HG03342 (cell line): Measurements from ENCODE around the gene CHMP4B.
"Not testable (repeated sequence)": the region's sequence is repeated elsewhere in the genome, so short reads cannot be mapped to it uniquely, and the experiment has no call there.

ENCODE experiments used
- ATAC-seq: cut with Tn5 transposase; IDR thresholded peaks from one replicate; pipeline ENCODE4 v1.9.1; 2021; ENCODE audit warnings: mild to moderate bottlenecking, moderate library complexity; ENCODE audit not compliant: unreplicated experiment

Gene CHMP4B

DNA sequence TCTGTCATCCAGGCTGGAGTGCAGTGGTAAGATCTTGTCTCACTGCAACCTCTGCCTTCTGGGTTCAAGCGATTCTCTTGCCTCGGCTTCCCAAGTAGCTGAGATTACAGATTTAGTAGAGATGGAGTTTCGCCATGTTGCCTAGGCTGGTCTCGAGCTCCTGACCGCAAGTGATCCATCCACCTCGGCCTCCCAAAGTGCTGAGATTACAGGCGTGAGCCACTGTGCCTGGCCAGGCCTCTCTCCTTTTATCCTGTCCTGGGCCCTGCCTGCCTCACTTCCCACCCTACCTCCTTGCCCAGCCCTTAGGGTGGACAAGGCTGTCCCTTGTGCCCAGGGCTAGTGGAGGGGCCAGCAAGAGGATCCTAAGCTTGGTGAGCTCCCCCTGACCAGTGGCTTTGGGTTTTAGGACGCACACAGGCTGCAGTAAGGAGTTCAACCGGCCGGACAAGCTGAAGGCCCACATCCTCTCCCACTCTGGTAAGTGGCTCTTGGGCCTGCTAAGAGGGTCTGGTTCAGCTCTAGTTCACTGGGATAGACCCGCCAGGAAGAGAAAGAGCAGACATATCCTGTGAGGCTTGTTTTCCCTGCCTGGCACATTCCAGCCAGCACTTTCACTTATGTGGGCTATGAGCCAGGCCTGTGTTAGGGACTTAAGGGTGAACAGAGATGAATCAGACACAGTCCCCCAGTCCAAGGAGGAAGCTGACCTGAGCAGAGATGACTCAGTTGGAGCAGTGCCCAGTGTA lies 21.9 kb upstream of the CHMP4B start:
- no peak for ATAC-seq

DNA sequence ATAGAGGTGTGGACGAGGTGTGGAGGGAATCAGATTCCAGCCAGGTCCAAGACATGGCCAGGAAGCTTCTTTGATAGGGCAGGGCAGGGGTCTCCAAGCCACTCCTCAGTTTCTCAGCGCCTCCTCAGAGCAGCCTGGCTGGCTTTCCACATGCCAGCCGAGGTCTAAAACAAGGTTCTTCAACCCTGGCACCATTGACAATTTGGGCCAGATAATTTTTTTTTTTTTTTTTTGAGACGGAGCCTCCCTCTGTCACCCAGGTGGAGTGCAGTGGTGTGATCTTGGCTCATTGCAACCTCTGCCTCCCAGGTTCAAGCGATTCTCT lies 21.3 kb upstream of the CHMP4B start:
- no peak for ATAC-seq

DNA sequence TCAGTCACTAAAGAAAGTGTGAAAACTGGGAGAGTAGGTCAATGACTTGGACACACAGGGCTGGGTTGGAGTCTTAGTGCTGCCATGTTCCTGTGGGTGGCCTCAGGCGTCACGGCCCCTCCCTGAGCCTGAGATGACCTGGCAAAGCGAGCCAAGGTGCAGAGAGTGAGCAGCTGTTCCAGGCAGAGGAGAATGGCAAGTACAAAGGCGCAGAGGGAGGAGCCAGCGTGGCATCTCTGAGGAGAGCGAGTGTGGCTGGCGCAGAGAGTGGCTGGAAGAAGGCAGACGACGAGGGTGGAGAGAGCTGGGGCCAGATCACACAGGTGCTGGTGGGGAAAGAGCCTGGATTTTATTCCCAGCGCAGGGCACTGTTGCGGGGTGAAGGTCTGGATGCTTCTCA lies 20.6 kb upstream of the CHMP4B start:
- no peak for ATAC-seq

DNA sequence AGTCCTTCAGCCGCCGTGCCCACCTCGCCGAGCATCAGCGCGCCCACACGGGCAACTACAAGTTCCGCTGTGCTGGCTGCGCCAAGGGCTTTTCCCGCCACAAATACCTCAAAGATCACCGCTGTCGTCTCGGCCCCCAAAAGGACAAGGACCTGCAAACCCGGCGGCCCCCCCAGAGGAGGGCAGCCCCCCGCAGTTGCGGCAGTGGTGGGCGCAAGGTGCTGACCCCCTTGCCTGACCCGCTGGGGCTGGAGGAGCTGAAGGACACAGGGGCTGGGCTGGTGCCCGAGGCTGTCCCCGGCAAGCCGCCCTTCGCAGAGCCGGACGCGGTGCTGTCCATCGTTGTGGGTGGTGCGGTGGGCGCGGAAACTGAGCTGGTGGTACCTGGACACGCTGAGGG lies 20.1 kb upstream of the CHMP4B start:
- no peak for ATAC-seq

DNA sequence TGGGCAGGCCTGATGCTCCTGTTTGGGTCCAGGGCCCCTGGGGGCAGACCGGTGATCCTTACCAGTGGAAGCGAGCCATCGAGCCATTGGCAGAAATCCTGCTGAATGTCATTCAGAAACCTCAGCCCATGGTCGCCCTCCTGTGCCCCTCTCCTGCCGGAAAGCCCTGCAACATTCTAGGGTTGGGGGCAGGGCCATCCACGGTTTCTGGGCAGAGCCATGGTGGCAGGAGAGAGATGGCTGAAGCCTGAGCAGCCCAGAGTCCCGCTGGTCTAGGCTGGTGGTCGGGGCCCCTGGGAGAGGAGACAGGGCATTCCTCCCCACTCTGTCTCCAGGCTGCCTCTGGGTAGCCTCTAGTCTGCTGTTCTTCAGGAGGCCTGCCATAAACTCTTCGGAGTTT lies 19.6 kb upstream of the CHMP4B start:
- ATAC-seq: no peak

DNA sequence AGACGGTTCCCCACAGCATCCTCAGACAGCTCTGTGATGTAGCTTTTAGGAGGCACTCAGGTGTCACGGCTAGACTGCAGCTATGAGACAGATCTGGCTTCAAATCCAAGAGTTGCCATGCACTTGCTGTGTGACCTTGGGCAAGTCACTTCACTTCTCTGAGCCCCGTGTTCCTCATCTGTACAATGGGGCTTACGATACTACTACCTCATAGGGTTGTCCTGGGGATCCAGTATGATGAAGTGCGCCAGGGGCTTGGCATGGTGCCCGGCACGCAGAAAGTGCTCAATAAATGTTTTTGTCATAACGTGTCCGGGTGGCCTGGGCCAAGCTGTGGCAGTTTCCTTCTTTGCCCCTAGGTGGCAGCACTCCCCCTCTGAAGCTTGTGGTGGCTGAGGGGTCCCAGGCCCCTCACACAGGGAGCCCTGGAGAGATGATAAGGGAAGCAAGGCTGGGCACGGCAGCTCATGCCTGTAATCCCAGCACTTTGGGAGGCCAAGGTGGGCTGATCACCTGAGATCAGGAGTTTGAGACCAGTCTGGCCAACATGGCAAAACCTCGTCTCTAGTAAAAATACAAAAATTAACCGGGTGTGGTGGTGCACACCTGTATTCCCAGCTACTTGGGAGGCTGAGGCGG lies 19.1 kb upstream of the CHMP4B start:
- ATAC-seq: no peak

DNA sequence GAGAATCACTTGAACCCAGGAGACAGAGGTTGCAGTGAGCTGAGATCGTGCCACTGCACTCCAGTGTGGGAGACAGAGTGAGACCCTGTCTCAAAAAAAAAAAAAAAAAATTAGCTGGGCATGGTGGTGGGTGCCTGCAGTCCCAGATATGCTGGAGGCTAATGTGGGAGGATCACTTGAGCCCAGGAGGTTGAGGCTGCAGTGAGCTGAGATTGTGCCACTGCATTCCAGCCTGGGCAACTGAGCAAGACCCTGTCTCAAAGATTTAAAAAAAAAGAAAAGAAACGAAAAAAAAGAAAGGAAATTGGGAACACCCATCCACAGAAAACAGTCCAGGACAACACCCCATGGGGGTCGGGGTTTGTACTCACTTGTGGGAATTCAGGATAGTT lies 18.6 kb upstream of the CHMP4B start:
- ATAC-seq: not testable (repeated sequence)

DNA sequence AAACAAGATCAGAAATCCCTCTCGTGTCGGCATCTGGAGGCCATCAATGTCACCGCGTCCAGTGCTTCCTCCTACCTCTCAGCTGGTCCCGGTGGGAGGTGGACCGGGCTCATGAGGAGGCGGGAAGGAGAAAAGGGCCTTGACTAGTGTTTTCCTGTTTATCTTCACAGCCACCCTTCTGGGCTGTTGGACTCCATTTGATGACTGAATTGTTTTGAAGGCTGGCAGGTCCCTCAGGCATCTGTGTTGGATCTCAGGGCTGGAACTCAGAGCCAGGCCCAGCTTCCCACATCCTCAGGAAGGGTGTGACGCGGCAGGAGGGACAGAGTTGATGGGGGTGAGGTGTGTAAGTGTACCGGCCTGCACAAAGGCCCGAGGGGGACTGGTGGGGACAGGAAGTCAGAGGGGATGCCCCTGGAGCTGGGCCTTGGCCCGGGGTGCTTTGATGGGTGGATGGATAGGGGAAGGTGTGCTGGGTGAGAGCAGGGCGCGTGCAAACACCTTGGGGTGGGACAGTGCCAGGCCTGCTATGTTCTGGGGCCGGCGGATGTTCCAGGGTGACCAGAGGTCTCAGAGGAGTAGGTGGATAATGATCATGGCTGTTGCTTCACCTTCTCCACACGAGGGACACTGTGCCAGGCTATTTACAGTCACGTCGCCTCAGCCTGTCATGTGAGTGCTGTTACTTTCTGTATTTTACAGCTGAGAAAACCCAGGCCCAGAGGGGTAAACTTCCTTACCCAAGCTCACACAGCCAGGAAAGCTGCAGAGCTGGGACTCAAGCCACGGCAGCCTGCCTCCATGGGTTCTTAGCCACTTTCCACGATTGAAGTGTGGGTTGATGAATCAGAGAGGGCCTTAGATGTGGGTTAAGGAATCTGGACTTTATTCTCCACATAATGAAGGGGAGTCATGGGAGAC lies 17.9 kb upstream of the CHMP4B start:
- ATAC-seq: no peak

DNA sequence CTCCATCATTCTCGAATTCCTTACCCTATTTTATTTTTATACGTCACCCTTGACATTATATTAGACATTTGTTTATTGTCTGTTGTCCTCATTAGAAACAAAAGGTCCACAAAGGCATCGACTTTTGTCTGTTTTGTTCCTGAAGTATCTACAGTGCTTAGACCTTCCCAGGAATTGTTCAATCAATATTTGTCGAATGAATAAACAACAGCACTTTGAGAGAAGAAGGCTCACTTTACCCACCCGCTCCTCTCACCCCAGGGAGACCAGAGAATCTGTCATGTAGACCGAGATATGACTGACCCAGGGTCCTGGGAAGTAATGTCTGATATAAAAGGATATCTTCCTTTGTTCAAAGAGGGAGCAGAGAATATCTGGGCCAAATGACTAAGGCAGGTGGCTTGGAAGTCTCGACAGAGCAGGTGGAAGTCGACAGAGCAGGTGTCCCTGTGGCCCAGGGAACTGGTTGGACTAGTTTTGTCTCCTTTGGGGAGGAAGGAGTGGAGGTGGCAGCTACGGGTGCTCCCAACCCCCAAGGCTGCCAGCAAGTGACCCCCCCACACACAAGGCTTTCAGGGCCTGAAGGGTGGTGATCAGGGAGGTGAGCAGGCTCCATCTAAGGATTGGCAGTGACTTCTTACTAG lies 14.8 kb upstream of the CHMP4B start:
- ATAC-seq: no peak

DNA sequence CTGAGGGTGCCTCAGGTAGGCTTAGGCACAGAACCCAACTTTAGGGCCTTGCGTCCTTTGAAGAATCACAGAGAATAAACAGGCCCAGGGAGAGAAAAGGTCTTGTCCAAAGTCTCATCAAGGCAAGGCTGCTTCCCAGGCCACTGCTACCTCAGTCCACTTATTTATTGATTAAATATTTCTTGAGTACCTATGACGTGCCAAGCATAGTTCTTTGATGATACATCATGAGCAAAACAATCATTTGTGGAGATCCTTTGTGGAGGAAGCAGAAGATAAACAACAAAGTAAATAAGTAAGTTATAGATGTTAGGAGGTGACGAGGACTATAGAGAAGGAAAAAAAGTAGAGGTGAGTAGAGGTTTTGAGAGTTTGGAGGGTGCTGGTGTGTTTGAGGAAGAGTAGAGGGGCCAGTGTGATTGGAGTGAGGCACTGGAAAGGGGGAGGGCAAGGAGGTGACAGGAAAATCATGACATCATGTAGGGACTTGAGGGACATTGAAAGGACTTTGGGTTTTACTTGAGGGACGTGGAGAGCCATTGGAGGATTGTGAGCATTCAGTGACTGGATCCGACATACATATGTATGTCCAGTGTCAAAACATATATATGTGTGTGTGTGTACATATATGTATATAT lies 14.1 kb upstream of the CHMP4B start:
- no peak for ATAC-seq

DNA sequence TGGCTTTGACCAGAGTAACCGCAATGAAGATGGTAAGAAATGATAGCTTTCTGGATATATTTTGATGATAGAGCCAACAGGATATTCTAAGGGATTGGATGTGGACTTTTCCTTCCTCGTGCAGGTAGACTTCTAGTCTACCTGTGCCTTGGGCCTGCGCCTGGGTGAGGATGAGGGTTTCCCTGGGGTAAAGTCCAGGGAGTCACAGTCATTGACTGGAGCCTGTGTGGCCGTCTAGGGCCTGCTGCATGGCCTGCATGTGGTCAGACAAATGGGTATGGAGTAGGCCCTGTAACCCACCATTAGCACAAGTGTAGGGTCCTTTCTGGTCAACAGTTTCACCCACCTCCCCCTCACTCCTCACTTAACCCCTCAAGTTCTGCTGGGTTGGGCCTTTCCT lies 12.7 kb upstream of the CHMP4B start:
- no peak for ATAC-seq

DNA sequence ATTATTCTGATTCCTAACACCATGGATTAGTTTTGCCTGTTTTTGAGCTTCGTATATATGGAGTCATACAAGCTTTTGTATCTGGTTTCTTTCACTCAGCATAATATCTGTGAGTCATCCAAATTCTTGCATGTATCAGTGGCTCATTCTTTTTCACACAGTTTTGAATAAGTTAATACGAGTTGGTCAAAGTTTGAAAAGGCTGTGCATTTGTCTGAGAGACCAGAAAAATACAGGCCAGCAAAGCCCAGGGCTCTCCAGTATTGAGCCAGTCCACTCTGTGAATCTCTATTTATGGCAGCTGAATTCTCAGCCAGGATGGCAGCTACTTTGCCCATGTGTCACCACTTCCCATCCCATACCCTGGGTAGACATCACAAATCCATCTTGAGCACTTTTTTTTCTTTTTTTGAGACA lies 7.2 kb upstream of the CHMP4B start:
- ATAC-seq: no peak

DNA sequence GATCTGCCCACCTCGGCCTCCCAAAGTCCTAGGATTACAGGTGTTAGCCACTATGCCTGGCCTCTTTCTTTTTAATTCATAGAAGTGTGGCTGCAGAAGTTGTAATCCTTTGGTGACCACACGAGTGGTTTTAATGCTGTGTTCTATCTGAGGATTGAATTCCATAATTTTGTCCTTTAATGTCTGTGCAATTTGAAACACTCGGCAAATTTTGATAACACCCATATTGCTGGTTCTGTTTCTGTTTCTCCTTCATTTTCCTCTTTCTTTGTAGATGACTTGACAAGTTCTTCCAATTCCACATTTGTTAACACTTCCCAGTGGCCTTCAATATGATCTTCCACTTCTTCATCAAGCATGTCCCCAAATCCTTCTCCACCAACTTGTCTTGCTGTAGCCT lies 2.8 kb upstream of the CHMP4B start:
- ATAC-seq: no peak

DNA sequence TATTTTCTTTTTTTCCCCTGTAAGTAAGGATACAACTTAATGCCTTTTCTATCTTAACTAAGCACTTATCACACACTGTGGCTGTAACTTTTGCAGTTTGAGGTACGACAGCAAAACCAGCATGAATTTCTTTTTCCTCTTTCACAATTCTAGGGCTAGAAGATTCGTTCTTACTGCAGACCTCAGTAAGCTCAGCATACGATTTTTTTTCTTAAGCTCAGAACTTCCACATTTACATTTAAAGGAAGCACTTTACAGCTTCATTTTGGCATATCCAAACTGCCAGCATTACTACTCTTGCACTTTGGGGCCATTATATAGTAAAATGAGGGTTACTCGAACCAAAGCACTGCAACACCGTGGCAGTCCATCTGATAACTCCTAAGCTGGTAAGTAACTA lies 889 bp upstream of the CHMP4B start:
- no peak for ATAC-seq

DNA sequence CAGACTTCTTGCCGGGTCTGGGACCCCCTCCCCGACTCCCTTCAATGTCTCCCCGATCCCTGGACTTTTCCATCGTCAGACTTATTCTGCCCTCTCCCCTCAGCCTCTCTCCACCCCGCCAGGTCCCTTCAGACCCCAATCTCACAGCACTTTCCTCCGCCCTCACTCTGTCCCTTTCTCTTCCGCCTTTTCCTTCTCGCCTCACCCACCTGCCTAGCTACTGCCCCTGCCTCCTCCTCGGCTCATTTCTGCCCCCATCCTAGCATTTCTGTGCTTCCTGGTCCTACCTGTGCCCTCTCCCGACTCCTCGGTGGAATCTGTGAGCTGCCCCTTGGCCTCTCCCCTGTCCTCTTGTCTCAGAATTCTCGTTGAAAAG lies 616 bp downstream of the CHMP4B start:
- no peak for ATAC-seq

DNA sequence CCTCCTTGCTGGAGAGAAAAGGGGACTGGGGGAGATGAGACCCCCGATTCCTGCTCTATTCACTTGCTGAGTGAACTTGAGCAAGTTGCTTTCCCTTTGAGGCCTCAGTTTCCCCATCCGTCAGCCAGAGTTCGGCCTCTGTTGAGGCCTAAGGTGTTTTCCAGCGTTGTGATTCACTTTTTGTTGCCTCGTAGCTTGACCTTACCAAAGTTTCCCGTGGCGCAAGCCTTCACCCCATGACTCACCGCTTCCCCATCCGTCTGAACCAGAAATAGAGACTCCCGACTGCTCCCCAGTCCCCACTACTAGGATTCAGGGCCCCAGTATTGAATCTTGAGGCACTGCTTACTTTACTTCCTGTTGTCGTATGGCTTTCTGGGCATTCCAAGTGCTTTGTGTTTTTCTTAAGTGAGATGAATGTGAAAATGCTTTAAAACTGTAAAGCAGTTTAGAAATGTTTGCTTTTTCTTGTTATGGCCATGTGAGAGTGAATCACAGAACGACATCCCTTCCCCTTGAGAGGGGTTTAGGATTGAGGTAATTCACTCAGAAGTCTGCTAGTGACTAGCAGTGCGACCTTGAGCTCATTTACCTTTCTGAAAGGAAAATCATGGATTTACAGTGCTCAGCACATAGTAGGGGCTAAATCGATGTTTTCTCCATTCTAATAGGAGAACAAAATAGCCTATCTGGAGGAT lies 1.2 kb downstream of the CHMP4B start:
- ATAC-seq: no peak

DNA sequence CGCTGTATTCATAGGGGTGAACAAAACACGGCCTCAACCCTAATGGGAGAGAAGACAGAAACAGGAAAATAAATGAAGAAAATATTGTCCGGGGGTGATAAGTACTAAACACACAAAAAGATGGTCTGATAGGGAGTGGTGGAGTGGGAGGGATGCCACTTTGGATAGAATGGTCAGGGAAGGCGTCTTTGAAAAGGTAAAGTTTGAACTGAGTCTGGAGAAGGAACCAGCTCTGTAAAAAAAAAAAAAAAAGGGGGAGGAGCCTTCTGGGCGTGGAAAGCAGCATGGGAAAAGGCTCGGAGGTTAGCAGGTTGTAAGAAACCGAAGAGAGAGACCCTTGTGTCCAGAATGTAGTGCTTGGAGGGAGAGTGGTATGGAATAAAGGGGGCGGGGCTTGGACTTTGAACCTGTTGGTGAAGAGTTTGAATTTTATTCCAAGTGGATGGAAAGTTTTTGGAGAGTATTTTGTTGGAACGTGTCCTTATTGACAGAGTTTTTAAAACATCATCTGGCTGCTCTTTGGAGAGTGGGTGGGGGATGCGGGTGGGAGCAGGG lies 1.8 kb downstream of the CHMP4B start:
- ATAC-seq: no peak

DNA sequence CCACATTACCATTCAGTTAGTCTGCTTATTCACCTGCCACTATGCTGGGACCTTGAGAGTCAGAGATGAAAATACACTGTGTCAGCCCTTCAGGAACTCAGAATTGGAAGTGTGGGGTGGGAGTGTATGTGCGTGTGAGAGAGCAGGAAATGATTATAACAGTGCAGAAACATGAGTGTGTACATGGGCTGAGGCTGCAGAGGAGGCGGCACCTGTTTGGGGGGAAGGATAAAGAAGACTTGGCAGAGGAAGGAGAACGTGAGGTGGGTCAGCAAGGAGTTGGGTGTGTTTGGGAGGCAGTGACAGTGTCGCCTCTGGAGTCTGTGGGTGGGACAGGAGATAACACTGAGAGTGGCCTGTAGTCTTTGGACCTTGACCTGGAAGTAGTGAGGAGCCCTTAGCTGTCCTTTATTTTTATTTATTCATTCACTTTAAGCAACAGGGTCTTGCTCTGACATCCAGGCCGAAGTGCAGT lies 3.1 kb downstream of the CHMP4B start:
- ATAC-seq: no peak

DNA sequence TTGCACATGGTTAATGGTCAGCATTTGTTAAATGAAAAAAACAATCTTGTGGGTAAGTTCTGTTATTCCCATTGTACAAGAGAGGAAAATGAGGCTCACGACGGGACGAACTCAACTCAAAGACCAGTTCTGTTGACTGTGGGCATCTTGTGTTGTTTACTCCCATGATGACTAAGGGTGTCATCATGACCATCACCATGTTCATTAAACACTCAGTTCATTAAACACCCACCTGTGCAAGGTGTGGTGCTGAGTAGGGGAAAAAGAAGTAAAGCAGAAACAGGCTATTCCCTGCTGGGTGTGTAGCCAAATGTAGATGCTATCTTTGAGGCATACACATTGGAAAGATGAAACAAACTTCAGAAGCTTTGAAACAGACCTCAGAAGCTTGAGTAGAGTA lies 4.5 kb downstream of the CHMP4B start:
- no peak for ATAC-seq

DNA sequence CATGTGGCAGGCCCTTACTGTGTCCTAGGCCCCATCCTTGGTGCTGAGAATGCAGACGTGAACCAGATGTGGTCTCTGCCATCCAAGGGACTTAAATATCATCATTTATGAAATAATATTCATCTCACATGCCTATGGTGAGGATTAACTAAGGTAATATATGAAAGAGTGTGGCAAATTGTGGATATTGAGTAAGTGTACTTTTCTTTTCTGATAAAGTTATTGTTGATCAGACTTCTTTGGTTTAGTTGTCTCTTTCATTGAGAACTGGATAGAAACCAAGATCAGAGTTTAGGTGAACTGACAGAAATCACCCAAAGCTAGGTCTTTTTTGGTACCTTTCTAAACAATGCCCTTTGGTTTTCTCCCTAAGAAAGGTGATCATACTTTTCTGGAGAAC lies 5.0 kb downstream of the CHMP4B start:
- ATAC-seq: no peak
